Activated CD4-positive, alpha-beta T cell treated with anti-CD3 and anti-CD28 coated beads, Interleukin-10, Interleukin-2, amounts not matched to agents 100 ng/mL and 50 ng/mL, durations not matched to agents 16 hours and 8 hours (primary cell): ENCODE results near the gene NR1H3.
"Not testable (repeated sequence)": the region's sequence is repeated elsewhere in the genome, so short reads cannot be mapped to it uniquely, and the experiment has no call there.

ENCODE experiments used
- DNase-seq: peaks from one replicate; pipeline ENCODE4 v3.0.0-alpha.2; 2020

Gene NR1H3

DNA sequence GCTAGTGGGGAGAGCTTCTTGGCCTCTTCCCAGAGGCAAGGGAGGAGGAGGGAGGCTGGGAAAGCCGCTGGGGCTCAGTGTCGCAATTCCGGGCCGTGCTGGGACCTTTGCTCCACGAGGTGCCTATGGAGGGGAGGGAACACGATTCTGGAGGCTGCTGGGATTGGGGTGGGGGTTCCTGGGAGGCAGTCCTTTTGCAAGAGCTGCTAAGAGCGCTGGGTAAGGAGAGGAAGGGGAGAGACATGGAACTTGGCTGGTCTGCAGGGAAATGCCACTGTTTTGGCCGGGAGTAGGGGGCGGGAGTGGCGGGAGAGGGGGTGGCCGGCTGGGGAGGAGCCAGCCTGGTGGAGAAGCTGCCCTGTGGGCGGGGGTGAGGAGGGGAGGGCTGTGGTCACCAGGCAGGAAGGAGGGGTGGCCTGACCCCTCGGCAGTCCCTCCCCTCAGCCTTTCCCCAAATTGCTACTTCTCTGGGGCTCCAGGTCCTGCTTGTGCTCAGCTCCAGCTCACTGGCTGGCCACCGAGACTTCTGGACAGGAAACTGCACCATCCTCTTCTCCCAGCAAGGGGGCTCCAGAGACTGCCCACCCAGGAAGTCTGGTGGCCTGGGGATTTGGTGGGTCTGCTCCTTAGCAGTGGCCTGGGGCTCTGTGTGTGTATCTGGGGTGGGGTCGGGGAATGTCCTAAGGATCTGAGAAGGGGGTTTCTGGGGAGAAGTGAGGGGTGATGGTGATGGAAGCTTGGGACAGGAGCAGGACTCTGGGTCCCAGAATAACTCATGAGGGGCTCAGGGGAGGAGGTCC, at the start of gene NR1H3:
NR1H3 (plus strand) TSS at position 480 of the 800 bp plus-strand sequence. CDS start 1,221 bp downstream, outside the sequence.
- DNase-seq, result no peak

GRCh38 chr11:47208008-47208552, 49.7 kb upstream of the NR1H3 start:
- DNase-seq, result not testable (repeated sequence)

GRCh38 chr11:47208628-47209027, 49.2 kb upstream of the NR1H3 start:
- no peak for DNase-seq

GRCh38 chr11:47212938-47213337, 44.9 kb upstream of the NR1H3 start:
- no peak for DNase-seq

DNA sequence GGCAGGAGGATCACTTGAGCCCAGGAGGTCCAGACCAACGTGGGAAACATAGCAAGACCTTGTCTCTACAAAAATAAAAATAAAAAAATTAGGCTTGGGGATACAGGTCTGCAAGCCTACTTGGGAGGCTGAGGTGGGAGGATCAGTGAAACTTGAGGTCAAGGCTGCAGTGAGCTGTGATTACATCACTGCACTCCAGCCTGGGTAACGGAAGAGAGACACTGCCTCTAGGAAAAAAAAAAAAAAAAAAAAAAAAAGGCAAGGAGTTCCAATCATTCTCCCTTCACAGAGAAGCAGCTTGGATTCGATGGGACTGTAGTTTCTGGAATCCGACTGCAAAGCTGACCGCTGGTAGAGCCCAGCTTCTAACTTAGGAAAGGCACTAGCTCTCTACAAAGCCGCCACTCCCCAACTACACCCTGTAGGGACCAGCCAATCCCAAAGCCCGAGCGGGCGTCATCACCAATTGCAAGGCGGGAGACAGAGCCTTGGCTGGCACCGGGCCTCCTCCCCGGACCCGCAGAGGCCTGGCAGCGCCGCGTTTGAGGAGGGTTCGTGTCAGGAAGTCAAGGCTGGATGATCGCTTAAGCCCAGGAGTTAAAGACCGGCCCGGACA, 43.7 kb upstream of the NR1H3 start:
- peak; percentile 96 for DNase-seq

GRCh38 chr11:47215366-47215910, 42.4 kb upstream of the NR1H3 start:
- DNase-seq, result peak; percentile 24

GRCh38 chr11:47216121-47216798, 41.5 kb upstream of the NR1H3 start:
- peak; percentile 84 for DNase-seq

GRCh38 chr11:47220401-47220821, 37.4 kb upstream of the NR1H3 start:
- DNase-seq, result peak; percentile 16

DNA sequence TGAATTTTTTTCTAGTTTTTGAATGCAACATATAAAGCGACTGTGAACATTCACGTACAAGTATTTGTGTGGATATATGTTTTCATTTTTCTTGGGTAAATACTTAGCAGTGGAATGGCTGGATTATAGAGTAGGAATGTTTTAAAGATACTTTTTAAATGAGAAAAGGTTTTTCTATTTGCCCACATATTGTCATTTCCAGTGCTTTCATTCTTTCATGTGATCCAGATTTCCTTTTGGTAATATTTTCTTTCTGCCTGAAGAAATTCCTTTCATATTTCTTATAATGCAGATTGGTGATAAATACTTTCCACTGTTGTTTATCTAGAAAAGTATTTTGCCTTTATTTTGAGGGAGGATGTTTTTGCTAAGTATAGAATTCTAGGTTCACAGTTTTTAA, 35.1 kb upstream of the NR1H3 start:
- DNase-seq, result no peak

- peak; percentile 75 for DNase-seq
Measured at GRCh38 chr11:47225552-47226400, 32.0 kb upstream of the NR1H3 start.

GRCh38 chr11:47229161-47229560, 28.6 kb upstream of the NR1H3 start:
- DNase-seq, result no peak

DNA sequence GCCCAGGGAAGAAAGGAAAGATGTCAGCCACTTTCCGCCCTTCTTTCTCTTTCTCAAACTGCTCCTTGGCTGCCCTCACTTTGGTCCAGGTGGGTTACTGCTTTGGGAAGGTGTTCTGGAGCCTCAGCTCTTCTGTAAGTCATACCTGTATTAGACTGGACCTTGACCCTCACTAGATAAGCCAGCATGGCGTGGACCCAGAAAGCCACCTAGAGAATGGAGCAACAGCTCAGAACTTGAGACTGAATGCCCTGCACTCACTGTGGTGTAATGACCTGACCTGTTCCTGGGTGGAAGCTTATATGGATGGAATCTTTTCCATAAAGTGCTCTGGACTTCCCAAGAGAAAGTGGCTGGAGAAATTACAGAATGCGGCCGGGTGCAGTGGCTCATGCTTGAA, 24.7 kb upstream of the NR1H3 start:
- no peak for DNase-seq

- peak; percentile 26 for DNase-seq
Measured at GRCh38 chr11:47233989-47234668, 23.7 kb upstream of the NR1H3 start.

DNA sequence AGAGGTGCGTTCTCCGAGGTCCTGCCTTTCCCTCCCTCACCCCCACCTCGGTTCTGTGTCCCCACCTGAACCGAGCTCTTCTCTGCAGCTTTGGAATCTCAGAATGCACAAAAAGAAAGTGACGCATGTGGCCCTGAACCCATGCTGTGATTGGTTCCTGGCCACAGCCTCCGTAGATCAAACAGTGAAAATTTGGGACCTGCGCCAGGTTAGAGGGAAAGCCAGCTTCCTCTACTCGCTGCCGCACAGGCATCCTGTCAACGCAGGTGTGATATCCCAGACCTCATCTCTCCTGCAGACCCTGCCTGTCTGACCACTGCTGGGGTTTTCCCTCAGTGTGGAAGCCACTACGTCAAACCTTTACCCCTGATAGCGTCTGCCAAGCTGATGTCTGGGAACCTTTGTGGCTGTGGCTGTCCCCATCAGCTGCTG, 23.1 kb upstream of the NR1H3 start:
- peak; percentile 32 for DNase-seq

DNA sequence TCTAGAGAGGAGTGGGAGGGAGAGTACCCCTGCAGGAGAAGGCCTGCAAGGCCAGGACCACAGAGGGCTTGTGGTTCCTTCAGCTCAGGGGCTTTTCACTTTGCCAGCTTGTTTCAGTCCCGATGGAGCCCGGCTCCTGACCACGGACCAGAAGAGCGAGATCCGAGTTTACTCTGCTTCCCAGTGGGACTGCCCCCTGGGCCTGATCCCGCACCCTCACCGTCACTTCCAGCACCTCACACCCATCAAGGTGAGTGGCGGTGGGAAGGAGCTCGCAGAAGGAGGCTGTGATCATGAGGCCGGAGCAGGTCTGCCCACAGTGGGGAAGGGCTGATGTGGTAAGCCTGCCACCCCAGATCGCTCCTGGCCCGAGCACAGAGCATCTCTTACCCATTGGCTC, 22.6 kb upstream of the NR1H3 start:
- DNase-seq, result no peak

GRCh38 chr11:47236482-47236881, 21.3 kb upstream of the NR1H3 start:
- DNase-seq, result no peak

- no peak for DNase-seq
Measured at GRCh38 chr11:47239852-47240251, 17.9 kb upstream of the NR1H3 start.

DNA sequence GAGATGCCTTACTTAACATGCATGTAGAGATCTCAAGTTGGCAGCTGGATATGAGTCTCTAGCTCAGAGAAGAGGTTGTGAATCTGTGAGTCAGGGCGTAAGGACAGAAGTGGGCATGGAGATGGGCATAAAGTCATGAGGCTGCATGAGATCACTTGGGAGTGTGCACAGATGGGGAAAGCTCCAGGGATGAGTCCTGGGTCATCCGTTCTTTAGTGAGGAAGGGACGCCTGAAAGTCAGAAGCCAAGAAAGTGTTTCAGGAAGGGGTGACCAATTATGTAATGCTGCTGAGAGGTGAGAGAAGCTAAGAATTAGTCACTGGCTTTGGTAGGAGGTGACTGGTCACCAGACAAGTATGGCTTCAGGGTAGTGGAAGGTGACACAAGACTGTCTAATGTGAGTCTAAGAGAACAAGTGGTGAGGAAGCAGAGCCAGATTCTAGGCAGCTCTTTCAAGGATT, 15.9 kb upstream of the NR1H3 start:
- peak; percentile 20 for DNase-seq

DNA sequence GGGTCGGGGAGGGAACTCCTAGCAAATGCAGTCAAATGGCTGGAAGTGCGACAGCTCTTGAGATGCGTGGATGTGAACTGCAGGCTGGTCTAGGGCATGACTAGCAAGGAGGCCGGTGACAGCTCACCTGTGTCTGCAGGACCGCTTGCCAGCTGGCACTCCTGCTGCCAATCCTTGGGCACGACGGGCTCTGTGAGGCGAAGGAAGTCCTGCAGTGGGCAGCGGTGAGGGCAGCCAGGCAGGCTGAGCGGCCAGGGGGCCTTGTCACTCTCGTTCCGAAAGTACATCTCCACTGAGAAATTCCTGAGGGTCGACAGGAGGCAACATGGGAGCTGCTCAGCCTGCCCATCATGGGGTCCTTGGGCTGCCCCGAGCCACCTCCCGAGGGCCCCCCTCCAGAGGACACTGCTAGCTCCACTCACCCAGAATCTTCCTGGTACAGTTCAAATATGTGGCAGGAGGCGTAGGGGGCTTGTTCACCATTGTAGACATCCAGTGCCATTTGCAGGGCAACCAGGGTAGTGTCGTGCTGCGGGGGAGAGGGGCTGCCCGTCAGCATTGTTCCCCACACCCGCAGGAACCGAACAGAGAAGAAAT, 15.1 kb upstream of the NR1H3 start:
- DNase-seq, result no peak

- no peak for DNase-seq
Measured at GRCh38 chr11:47243454-47243853, 14.3 kb upstream of the NR1H3 start.
